ENCODE measurements around the gene HSD17B8.

HSD17B8 gene

DNA sequence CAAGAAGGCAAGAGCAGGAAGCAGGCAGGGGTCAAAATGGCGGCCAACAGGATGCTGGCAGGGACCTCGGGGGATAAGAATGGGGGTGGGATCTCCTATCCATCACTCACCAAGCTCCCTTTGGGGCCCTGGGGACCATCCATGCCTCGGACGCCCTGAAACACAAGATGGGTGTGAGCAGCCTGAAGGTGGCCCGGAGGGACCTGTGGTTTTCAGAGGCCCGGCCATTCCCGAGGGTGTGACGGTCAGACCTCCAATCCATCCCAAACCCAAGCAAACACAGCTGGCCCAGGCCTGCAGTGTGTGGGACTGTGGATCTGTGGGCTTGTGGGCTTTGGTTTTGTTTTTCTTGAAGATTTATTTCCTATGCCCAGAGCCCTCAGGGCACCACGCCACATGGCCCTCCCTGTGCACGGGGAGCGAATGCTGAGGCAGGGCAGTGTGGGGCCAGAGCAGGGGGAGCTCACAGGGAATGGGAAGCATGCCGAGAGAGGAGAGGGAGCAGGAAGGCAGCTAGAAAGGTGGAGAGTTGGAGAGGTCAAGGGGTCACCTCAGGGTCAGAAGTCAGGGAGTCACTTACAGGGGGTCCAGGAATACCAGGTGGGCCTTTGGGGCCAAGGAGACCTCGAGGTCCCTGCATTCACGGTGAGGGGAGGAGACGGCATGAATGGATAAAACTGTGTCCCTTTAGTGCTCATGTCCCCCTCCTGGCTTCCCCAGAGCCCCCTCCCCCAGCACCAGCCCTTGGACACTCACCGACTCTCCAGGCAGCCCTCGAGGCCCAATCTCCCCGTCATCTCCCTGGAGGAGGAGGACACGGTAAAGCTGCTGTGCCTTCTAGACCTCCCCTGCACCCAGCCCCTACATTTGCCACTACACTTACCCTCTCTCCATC lies 26.7 kb upstream of the HSD17B8 start:
- TF ChIP-seq, protein P1, sequence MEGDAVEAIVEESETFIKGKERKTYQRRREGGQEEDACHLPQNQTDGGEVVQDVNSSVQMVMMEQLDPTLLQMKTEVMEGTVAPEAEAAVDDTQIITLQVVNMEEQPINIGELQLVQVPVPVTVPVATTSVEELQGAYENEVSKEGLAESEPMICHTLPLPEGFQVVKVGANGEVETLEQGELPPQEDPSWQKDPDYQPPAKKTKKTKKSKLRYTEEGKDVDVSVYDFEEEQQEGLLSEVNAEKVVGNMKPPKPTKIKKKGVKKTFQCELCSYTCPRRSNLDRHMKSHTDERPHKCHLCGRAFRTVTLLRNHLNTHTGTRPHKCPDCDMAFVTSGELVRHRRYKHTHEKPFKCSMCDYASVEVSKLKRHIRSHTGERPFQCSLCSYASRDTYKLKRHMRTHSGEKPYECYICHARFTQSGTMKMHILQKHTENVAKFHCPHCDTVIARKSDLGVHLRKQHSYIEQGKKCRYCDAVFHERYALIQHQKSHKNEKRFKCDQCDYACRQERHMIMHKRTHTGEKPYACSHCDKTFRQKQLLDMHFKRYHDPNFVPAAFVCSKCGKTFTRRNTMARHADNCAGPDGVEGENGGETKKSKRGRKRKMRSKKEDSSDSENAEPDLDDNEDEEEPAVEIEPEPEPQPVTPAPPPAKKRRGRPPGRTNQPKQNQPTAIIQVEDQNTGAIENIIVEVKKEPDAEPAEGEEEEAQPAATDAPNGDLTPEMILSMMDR (IDR thresholded peaks at IDR 0.05; ENCODE audit: low read length, missing control alignments) = no peak
- no peak for DNase-seq (ENCODE audit: low read depth)
- H3K4me3 ChIP-seq (replicated peaks; ENCODE audit: low read depth, low read length) = no peak overlapping the region

- TF ChIP-seq, protein P1 (IDR thresholded peaks at IDR 0.05; ENCODE audit: low read length, missing control alignments) = no peak
- H3K4me3 ChIP-seq (replicated peaks; ENCODE audit: low read depth, low read length) = no peak overlapping the region
- no peak for DNase-seq (ENCODE audit: low read depth)
Observed at GRCh38 chr6:33178755-33179475, 25.5 kb upstream of the HSD17B8 start.

DNA sequence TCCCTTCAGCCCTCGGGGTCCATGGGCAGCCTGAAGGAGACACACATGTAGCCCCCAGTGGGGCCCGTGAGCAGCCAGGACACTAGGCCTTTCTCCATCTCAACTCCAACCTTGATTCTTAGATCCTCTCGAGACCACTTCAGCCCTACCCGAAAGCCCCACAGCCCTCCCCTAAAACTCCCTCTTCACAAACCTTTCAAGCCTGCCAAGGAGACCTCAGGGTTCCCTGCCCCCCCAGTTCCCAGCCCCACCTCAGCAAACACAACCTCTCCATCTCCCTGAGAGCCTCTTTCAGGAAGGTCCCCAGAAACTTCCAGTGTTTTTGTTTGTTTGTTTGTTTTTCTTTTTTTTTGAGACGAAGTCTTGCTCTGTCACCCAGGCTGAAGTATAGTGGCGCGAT lies 23.3 kb upstream of the HSD17B8 start:
- H3K4me3 ChIP-seq (replicated peaks; ENCODE audit: low read depth, low read length) = no peak overlapping the region
- DNase-seq (ENCODE audit: low read depth) = no peak
- TF ChIP-seq, protein P1 (IDR thresholded peaks at IDR 0.05; ENCODE audit: low read length, missing control alignments) = no peak

DNA sequence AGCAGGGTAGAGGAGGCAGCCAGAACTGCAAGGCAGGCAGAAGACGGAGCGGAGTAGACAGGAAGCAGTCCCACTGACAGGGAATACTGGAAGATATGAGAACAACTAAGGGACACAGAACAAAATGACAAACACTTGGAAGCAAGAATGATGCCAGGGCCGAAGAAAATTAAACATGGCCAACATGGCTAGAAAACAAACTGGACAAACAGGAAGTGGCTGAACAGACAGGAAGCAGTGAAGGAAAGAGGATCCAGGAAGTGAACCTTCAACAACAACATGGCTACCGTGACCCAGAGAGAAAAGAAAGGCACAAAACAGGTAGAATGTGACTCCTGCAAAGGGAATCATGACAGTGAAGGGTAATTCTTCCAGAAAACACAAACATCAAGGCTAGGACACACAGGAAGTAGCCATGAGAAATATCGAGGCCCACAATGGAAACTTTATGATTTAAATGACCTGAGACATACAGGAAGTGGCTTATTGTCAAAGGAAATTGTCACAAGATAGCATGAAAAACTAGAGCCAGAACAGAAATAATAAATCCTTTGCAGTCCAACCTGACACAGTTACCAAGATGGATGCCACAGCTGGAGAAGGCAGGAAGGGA lies 21.3 kb upstream of the HSD17B8 start:
- no peak for DNase-seq (ENCODE audit: low read depth)

GRCh38 chr6:33185190-33185589 lies 19.3 kb upstream of the HSD17B8 start:
- TF ChIP-seq, protein P1 (IDR thresholded peaks at IDR 0.05; ENCODE audit: low read length, missing control alignments) = no peak
- no peak overlapping the region for H3K4me3 ChIP-seq (replicated peaks; ENCODE audit: low read depth, low read length)
- DNase-seq (ENCODE audit: low read depth) = no peak

More for the DNA sequence above, 21.3 kb upstream of the HSD17B8 start:
- no peak overlapping the region for H3K4me3 ChIP-seq (replicated peaks; ENCODE audit: low read depth, low read length)
- TF ChIP-seq, protein P1 (IDR thresholded peaks at IDR 0.05; ENCODE audit: low read length, missing control alignments) = no peak

GRCh38 chr6:33185654-33186187 lies 18.7 kb upstream of the HSD17B8 start:
- TF ChIP-seq, protein P1 (IDR thresholded peaks at IDR 0.05; ENCODE audit: low read length, missing control alignments) = no peak
- no peak overlapping the region for H3K4me3 ChIP-seq (replicated peaks; ENCODE audit: low read depth, low read length)

More at GRCh38 chr6:33185654-33186187, 18.7 kb upstream of the HSD17B8 start:
- DNase-seq (ENCODE audit: low read depth) = no peak
